Activated CD4-positive, CD25-positive, alpha-beta regulatory T cell treated with anti-CD3 and anti-CD28 coated beads, Interleukin-2, amount 50 U/mL, for 72 hours (primary cell): ENCODE results near the gene FOXA2.

Experiments
- DNase-seq: peaks from one replicate; pipeline ENCODE4 v3.0.0; 2021

FOXA2 gene

DNA sequence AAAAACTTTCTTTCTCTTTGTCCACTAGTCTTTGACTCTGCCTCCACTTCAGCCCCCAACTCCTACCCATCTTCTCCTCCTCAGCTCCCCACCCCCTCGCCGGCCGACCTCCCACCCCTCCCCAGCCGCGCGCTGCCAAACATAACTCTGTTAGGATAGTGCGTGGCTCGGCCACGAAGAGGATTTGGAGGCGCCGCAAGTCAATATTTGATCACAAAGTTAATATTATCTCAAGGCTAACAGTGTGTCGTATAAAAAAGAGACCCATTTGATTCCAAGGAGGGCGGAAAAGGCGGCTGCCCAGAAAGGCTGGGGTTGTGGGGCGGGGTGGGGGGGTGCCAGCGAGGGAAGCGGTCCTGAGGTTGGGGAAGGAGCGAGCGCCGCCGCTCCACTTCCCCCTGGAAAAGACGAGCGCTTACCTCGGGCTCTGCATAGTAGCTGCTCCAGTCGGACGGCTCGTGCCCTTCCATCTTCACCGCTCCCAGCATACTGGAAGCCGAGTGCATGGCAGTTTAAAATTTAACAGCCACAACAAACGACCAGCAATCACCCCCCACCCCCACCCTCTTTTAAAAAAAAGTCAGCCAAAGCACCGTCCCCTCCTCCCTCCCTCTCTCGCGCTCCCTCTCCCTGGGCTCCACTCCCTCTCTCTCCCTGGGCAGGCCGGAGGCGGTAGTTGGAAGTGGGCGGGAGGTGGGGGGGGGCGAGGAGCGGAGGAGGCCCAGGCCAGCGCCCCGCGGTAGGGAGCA lies 425 bp downstream of the FOXA2 start:
- DNase-seq, result no peak

DNA sequence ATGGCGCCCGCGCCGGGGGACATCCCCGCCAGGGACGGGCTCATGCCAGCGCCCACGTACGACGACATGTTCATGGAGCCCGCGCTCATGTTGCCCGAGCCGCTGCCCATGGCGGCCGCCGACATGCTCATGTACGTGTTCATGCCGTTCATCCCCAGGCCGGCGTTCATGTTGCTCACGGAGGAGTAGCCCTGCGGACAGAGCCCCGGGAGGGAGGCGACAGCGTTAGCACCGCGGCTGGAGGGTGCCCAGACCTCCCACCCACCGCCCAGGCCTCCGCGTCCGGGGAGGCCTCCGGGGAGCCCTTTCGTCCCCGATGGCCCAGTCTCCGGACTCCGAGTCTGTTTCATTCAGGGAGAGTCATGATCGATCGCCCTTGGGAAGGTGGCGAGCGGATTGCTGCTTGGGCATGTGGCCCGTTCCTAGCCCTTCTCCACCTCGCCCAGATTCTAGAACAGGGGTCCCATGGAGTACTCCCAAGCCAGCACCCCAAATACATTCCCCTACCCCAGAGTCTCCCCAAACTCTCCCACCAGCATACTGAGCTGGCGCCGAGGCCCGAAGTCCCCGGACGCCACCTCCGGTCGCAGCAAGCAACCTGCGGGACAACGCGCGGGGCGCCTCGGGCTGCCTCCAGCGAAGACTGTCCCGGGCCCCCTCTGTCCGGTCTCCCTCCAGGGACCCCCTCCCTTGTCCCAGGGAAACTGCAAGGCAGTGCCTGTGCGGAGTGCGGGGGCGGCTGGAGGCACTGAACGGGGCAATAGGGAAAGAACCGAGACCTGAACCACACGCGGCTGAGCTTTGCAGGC lies 1.2 kb downstream of the FOXA2 start:
- DNase-seq, result no peak

DNA sequence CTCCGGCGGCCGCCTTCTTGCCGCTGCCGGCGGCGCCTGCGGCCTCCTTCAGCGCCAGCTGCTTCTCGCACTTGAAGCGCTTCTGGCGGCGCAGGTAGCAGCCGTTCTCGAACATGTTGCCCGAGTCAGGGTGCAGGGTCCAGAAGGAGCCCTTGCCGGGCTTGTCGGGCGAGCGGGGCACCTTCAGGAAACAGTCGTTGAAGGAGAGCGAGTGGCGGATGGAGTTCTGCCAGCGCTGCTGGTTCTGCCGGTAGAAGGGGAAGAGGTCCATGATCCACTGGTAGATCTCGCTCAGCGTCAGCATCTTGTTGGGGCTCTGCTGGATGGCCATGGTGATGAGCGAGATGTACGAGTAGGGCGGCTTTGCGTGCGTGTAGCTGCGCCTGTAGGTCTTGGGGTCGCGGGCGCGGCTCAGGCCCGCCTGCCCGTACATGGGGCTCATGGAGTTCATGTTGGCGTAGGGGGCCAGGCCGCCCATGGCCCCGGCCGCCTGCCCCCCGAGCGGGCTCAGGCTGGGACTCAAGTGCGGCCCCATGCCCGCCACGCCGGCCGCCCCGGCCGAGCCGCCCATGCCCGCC lies 1.9 kb downstream of the FOXA2 start:
- DNase-seq, result no peak

DNA sequence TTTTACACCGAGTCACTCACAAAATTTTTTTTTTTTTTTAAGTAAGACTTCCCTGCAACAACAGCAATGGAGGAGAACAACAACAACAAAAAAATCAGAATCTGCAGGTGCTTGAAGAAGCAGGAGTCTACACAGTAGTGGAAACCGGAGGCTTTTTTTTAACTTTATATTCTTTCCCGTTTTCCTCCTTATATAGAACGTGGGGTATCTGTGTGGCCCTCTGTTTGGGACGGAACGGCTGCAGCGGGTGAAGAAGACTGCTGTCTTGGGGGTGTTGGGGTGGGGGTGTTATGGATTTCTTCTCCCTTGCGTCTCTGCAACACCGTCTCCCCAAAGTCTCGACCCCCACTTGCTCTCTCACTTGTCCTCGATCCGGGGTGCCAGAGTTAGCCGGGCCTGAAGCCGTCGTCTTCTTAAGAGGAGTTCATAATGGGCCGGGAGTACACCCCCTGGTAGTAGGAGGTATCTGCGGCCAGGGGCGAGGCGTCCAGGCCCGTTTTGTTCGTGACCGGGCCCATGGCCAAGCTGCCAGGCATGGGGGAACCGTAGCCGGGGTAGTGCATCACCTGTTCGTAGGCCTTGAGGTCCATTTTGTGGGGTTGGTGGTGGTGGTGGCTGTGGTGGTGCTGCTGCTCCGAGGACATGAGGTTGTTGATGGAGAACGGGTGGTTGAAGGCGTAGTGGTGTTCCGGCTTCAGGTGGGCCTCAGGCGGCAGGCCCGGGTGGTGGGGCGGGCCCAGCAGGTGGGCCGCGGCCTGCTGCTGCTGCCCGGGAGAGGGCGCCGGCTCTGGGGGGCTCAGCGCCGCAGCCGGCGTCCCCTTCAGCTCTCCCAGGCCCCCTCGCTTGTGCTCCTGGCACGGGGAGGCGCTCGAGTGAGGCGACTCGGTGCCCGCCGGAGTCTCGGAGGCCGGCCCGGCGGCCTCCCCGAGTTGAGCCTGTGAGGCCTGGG lies 2.7 kb downstream of the FOXA2 start:
- no peak for DNase-seq

DNA sequence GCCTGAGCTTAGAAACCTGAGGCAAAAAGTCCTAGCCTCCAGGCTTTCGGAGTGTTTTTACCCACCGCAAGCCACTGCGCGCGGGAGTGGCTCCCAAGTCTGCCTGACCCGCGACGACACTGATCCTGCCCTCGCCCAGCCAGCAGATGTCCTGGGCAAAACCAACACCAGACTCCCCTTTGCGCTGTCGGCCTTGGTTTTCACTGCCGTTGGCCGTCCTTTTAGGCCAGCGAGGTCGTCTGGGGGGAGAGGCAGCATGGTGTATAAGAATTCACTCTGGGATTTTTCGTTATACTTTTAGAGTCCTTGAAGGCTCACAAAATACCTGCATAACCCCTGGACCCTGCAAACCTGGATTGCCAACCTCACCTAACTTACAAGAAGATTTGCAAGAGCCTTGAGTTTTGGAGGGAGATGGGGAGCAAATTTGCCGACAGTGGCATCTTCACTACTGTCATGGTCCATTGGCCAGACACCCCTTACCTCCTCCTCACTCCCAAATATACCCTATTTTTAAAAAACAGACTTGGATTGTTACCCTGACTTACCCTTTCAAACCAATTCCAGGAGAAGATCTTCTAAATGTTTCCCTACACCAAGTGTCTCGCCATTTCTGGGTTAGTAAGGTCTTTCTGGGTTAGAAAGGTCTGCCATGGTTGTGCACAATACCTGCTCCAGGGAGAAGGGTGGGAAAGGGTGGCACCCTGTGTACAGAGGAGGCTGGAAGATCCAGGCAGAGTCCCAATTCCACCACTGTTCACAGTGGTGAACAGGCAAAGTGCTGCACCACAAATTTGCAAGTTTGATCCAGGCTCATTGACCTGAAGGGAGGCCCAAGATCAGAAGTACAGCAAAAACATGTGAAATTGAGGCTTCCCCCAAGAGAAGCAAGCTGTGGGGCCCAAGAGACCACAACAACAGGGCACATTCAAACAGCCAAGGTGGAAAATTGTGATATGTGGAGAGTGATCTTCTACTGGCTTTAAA lies 4.4 kb downstream of the FOXA2 start:
- no peak for DNase-seq

DNA sequence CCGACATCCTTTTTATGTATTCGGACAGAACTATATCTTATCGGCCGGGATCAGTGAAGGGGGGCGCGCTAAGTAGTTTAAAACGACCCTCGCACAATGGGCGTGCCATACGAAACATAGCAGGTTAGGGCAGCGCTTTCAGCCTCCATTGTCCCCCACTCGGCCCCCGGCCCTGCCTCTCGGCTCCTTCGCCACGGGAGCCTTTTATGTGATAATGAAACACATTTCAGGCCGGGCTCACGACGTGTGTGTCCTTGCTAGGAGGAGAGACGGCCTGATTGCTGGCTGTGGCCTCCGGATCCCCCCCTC lies 5.3 kb downstream of the FOXA2 start:
- no peak for DNase-seq

DNA sequence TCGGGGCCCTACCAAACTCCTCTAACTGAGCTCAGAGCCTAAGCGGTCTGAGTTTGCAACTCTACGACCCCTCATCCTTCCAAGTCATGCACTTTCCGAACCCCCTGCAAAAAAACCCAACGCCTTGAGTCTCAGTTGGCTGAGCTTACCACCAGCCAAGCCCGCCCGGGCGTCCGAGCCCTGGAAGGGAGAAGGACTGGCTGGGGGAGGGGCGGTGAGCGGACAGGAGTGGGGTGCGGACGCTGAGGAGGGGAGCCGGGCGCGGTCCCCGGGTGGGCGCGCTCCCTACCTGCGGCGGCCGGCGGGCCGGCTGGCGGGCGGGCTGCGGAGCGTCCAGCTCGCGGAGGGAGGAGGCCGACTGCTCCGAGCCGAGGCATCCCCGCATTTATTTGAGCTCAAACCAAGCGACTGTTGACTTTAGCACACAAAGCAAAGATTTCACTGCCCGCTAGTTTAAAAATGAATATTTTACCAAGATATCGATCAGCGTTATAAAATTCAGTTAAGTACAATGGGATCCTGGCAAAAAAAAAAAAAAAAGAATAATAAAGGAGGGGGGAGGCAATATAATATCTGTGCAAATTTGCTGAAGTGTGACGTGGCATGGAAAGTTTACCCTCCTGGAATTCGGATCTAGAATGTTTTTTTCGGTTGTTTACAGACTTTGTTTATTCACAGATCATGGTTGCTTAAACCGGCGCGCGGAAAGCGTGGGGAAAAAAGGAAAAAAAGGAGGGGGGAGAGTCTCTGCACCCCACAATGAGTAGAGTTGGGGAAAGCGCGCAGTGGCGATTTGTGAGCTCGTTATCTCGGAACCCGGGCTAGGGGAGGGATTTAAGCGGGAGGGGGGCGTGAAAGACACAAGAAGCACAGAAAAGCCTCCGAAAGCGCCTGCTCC lies 5.9 kb downstream of the FOXA2 start:
- no peak for DNase-seq

DNA sequence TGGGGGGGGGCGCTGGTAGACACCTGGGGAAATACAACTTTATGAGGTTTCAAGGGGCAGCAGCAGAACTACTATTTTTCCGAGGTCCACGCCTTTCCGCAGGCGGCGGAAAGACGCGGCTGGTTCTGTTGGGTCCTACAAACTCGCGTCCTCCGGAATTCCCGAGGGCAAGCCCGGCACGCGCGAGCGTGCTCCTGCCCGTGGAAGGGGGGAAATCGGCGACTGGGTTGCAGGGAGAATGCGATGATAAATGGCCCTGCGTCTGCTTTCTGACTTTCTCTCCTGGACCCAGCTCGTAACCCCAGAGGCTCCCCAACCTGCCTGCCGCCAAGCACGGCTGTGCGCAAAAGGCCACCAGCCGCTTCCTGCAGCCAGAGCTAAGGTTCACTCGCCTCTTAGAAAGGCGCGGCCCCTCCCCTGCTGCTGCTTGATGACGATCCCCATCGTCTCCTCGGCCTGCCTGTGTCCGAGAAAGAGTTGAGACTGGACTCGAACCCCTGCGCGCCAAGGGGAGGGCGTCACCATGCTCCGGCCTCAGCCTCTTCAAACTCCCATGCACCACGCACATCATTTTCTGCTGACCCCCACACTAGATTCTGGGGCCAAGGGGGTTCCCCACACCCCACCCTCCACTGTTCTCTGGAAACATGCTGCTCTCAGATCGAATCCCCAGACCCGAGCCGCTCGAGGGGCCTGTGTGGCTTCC lies 6.7 kb downstream of the FOXA2 start:
- no peak for DNase-seq

DNA sequence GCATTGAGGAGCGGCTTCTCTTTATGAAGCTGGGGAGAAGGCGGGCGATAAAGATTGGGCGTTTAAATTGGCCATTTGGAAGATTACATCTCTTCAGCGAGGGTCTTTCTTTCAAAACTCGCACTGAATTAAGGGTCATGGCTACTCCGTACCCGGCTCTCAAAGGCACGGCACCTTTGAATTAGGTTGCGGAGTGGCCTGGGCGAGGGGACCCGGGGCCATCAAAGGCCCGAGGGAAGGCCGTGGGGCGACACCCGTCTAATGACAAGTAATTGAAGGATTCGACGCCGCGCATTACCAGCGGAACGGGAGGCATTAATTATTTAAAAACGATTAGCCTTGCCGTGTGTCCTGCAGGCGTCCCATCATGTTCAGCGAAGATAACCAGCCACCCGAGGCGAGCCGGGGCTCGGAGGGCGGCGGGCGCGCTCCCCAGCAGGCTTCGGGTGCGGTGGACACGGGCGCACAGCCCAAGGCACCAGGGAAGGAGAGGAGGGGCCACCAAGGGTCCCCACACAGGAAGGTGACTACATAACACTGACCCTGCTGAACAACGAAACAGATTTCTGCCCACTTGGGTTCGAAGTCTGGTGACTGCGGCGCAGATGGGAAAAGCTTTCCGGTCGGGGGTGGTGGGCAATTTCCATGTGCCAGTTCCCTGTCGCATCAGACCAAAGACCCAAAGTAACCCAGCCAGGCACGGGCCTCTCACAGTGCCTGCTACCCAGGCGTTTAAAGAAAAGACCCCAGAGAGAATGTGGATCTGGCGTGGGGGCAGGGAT lies 7.4 kb downstream of the FOXA2 start:
- DNase-seq, result no peak

DNA sequence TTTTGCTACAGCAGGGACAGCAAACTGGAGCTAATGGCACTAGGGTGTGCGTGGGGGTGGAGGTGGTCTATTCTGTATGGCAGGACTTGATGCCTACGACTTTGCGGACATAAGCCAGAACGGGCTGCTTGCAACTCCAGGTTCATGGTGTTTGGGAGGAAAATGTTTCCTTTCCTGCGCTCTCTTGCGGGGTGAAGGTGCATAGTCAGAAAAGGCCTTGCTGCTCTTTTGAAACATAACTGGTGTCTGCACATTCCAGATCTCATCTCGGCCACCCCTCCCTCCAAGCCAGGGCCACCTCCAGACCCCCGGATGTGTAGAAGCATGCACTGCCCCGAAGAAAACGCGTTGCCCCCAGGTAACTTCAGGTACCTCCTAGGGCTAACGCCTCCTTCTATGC lies 8.1 kb downstream of the FOXA2 start:
- no peak for DNase-seq

DNA sequence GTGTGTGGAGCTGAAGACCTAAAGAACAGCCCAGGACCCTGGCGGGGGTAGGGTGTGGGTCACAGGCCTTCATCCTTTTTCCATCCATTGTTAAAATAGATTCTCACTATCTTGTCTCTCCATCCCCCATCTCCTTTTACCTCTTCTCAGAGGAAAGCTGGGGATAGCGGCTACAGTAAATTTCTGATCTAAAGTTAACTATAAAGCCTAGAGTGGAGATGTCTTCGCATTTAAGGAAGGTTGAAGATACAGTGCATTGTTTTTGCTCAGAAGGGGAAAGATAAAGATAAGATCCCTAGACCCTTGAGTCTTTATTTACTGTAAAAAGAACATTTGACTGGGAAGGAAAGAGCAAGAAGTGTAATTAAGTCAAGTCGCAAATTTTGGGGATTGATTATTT lies 8.6 kb downstream of the FOXA2 start:
- no peak for DNase-seq

DNA sequence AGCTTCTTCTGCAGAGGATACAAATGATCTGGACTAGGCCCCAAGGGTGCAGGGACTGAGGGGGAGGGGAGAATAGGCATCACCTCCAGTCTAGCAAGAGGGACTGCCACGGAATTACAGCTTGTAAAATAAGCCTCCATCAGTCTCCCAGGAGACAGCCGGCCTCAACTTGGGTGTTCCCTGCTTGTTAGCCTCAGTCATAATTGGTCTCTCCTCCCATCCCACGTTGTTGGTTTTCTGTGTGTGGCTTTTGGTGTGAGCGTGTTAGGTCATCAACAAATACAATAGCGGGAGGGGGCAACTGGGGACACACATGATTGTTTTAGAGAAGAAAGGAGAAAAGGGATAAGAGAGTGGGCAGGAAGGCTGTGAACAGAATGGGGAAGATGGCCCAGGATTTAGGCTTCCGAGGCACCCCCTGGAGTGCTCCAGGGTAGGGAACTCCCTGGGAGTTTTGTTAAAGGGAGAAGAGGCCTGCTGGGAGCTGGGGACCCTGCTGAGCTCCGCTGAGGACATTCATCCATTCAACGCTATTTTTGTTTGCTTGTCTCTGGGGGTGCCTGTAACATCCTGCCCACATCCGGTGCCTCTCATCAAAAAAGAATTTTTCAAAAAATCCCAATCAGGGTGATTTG lies 9.2 kb downstream of the FOXA2 start:
- no peak for DNase-seq

DNA sequence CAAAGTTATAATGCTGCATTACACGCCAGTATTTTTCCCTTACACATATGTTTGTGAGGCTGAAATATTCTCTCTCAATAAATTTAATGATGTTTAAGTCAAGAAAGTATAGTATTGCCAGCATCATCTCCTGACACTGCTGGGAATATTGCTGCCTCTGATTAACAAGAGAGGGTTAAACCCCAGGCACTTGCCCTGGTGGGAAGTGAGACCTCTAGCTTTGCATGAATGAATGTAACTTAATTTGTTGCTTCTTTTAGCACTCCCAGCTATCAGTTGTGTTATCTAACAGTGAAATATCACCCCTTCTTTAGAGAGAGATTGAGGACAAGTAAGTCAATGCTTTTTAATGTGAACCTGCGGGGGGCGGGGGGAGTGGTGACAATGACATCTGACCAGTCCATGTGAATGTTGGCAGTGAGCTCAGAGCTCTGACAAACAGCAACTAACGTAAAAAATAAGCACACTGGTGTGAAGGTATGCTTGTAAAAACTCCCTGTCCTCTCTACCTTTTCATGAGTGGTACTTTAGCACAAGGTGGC lies 9.8 kb downstream of the FOXA2 start:
- no peak for DNase-seq

DNA sequence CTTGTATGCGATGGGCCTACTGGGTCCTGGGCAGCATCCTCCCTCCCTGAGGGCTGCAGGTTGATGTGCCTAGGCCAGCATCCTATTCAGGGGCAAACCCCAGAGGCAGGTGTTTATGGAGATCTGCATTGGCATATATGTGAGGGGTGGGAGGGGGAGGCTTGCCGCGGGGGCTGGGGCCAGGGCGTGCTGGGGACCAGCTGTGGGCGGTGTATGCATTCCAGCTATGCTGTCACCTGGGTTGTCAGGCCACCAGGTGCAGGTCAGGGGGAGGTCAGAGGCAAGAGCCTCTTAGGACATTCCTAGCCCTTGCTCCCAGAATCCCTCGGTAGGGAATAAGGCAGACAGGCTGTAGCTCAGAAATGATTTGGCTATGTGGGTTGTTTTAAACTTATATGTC lies 11.9 kb downstream of the FOXA2 start:
- no peak for DNase-seq

DNA sequence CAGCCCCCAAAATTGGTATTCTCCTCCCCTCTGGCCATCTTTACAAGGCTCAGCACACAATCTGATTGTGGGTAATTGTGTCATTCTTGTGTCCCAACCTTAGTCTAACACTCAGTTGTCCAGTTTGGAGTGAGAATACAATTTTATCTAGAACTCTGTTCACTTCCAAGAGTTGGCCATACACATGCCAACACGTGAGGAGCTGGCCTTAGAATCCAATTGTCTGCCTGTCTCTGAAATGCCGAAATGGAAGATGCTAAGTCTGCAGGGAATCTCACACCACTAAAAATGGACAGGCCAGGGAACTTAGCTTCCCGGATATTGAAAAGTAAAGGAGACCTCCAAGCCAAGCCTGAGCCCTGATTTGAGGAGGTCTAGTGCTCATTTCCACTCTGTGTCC lies 12.3 kb downstream of the FOXA2 start:
- DNase-seq, result no peak

DNA sequence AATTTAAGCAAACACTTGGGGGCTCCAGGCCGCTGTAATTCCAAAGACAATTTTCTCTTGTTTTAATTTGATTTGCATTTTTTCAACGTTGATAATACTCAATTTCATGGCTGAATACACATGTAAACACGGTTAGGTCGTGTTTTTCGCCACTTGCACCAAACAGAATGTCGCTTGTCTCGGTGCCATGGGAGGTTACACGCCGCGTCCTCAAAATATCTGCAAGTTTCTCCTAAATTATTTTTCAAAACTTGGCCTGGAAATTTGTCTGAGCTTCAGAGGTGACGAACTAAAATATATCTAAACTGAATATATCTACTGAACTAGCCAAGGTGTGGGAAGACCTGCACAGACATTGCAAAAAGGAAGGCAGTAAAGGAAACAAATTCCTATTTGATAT lies 15.0 kb downstream of the FOXA2 start:
- no peak for DNase-seq

DNA sequence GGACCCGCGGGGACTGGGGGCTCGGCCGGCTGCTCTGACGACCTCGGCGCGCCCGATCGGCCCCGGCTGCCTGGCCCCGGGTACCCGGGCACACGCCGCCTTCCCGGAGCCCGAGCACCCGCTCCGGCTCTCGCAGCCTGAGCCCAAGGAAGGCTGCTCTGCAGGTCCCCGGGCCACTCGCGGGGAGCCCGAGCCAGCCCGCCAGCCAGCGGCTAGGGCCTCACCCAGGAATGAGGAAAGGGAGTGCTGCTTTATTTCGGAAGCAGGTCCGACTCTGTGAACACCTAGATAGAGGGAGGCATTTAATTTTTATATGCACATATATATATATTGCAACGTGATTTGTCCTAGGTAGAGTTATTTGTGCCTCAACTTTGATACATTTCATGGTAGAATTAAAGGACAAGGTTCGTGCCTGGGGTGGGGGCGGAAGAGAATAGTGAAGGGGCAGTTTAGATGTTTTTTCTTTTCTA lies 15.5 kb downstream of the FOXA2 start:
- no peak for DNase-seq
